Anterior cingulate cortex (tissue), 58 donors: Measurements from ENCODE around the gene NT5C2.
"Not testable (repeated sequence)": the region's sequence is repeated elsewhere in the genome, so short reads cannot be mapped to it uniquely, and the experiment has no call there.

ENCODE experiments used
- DNase-seq, 58 donors: peaks; one replicate each; lab custom pipeline; 2025; lab: John Stamatoyannopoulos, UW

NT5C2 gene

GRCh38 chr10:103203466-103203865, 10.4 kb upstream of the NT5C2 start:
- no peak for DNase-seq

GRCh38 chr10:103202319-103202718, 9.2 kb upstream of the NT5C2 start:
- no peak for DNase-seq

DNA sequence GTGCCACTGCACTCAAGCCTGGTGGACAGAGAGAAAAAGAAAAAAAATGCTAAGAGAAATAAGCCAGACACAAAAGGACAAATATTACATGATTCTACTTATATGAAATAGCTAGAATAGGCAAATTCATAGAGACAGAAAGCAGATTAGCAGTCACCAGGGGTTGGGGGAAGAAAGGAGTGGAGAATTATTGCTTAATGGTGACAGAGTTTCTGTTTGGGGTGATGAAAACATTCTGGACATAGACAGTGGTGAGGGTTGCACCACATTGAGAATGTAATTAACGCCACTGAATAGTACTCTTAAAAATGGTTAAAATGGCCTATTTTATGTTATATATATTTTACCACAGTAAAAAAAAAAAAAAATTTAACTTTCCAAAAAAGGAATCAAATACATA, 6.4 kb upstream of the NT5C2 start:
- DNase-seq, result no peak

GRCh38 chr10:103198648-103199047, 5.6 kb upstream of the NT5C2 start:
- DNase-seq, result no peak

- no peak for DNase-seq
These were observed 4.8 kb upstream of the NT5C2 start for GRCh38 chr10:103197903-103198302.

DNA sequence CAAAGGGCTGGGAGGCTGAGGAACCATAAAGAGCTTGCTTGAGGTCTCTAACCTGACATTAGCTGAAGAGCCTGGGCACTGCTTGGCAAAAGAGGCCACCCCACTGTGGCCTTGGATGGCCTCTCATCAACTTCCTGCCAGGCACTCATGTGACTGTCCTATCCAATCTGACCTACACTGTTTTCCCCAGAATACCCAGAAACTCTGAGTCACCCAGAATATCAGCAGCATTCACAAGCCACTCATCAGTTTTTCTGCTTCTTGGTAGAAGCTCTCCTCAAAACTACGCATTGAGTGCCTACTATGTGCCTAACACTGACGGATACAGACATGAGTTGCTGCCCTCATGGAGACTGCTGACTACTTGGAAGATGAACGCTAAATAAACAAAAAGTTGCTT, 4.1 kb upstream of the NT5C2 start:
- peak in 19 of 58 donors; percentile 2 to 59 (median 12) for DNase-seq

DNA sequence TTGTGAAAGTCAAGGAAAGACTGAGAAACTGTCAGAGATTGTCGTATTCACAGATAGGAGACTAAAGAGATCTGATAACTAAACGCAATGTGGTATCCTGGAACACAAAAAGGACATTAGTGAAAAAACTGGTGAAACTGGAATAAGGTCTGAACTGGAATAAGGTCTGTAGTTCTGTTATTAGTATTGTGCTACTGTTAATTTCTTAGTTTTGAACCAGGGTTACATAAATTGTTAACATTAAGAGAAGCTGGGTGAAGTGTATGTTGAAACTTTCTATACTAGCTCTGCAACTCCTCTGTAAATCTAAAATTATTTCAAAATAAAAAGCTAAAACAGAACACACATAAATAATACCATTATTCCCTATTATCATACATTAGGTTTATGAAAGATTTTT, 3.4 kb upstream of the NT5C2 start:
- no peak for DNase-seq

DNA sequence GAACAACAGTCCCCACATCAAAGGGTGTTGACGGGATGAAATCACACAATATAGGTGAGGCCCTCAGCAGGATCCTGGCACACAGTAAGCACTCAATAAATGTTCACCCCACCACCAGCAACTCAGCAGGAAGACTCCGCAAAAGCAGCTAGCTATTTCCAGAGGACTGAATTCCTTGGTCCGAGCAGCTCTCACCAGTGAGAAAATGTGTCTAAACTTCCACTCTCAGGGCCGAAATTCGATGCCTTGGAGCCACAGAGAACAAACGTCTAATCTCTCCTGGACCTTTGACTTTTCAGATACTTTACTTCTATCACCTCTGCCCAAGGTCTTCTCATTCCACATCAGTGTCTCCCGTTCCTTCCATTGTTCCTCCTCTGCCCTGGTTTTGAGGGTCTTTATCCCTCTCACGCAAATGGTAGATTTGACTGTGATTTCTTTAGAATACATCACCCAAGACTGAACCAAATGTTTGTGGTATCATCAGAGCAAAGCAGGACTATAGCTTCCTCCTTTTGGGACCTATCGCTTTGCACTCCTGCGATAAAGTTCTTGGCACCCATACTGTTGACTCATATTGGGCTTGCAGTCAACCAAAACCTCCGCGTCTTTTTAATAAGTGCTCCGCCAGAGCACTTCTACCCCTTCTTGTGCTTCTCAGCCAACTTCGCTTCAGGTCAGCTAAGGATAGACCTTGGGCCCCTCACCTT, 903 bp upstream of the NT5C2 start:
- no peak for DNase-seq

- DNase-seq, result peak in 57 of 58 donors; percentile 5 to 85 (median 68)
These were observed 493 bp downstream of the NT5C2 start for GRCh38 chr10:103192451-103193106.

- peak in 4 of 58 donors; percentile 29 to 42 (median 36) for DNase-seq
These were observed 1.0 kb downstream of the NT5C2 start for GRCh38 chr10:103192089-103192450.

DNA sequence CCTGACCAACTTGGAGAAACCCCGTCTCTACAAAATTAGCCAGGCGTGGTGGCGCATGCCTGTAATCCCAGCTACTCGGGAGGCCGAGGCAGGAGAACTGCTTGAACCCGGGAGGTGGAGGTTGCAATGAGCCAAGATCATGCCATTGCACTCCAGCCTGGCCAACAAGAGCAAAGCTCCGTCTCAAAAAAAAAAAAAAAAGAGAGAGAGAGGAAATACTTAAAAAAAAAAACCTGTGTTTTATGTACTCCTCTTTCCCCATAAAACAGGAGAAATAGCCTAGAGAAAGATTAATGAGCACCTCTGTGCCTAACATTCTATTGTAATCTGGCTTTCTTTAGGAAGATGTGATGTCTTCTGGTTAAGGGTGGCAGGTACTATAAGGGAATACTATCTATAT, 1.9 kb downstream of the NT5C2 start:
- DNase-seq, result not testable (repeated sequence)

DNA sequence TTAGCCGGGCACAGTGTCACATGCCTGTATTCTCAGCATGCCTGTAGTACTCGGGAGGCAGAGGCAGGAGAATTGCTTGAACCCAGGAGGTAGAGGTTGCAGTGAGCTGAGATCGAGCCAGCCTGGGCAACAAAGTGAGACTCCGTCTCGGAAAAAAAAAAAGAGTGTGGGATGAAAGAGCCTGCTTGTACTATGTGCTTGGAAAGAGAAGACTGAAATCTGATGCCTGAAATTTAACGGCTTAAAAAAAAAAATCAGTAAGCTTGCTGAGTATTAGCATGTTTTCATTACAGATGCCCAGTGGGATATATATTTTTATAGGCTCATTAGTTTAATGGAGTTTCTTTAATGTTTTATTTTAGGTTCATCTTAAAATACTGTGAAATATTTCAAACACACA, 4.2 kb downstream of the NT5C2 start:
- DNase-seq, result peak in 8 of 58 donors; percentile 0 to 28 (median 21)

DNA sequence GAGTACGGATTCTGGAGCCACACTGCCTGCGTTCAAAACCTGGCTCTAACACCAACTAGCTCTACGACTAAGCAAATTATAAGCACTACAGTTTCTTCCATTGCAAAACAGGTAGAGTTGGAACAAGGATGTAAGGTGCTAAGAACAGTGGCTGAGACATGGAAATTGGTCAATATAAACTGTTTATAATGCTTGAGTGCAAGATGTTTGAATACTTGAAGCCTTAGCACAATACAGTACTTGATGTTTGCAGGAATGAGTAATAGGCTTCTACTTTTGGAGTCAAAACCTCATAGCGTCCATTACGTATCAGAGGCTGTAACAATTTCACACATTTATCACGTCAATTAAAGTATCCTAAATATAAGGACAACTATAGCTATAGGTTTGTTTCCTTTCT, 6.9 kb downstream of the NT5C2 start:
- DNase-seq, result no peak

- DNase-seq, result peak in 1 of 58 donors; percentile 2
These were observed 8.5 kb downstream of the NT5C2 start for GRCh38 chr10:103184615-103185014.

DNA sequence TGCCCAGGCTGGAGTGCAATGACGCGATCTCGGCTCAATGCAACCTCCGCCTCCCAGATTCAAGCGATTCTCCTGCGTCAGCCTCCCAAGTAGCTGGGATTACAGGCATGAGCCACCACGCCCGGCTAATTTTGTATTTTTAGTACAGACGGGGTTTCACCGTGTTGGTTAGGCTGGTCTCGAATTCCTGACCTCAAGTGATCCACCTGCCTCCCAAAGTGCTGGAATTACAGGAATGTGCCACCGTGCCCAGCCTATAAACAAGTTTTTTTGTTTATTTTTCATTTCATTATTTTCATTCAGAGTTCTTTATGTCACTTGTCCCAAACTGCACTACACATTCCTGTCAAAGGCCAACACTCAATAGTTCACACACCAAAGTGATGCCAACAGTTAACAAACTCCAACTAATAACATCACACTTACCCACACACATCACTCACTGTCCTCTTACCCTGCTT, 9.1 kb downstream of the NT5C2 start:
- not testable (repeated sequence) for DNase-seq

DNA sequence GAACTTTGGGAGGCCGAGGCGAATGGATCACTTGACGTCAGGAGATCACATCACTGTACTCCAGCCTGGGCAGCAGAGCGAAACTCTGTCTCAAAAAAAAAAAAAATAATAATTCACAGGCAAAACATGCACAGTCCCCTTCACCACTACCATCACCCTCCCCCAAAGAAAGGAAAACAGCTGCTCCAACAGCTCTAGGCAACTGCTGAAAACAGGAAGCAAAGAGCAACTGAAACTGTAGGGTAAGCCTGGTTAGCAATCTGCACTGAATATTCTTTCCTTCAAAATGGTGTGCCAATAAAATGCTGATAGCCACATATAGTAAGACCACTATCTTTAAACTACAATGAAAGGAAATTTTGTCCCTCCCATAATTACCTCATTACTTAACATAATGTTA, 11.8 kb downstream of the NT5C2 start:
- DNase-seq, result peak in 1 of 58 donors; percentile 2

DNA sequence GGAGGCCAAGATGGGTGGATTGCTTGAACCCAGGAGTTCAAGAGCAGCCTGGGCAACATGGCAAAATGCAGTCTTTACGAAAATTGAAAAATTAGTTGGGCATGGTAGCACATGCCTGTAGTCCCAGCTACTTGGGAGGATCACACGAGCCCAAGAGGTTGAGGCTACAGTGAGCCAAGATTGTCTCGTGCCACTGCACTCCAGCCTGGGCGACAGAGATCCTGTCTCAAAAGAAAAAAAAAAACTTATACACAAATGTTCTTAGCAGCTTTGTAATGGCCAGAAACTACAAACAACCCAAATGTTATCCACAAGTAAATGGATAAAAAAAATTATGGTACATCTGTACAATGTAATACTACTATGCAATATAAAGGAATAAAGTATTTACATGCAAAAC, 12.6 kb downstream of the NT5C2 start:
- DNase-seq, result no peak

DNA sequence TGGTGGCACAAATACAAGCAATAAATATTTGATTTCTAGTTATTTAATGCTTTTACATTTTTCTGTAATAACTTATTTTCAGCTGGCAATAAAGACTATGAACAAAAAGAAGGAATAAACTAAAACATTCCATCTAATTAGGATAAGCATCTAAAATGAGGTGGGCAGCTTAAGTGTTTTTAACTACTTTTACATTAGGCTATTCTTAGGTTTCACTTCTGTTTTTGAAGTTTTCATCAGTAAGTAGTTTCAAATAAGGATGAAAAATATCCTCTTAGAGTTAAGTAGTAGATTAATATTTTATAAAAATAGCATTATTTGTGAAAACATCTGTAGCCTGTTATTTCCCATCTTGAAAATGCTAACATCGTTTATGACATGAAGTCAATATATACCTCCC, 15.9 kb downstream of the NT5C2 start:
- no peak for DNase-seq

DNA sequence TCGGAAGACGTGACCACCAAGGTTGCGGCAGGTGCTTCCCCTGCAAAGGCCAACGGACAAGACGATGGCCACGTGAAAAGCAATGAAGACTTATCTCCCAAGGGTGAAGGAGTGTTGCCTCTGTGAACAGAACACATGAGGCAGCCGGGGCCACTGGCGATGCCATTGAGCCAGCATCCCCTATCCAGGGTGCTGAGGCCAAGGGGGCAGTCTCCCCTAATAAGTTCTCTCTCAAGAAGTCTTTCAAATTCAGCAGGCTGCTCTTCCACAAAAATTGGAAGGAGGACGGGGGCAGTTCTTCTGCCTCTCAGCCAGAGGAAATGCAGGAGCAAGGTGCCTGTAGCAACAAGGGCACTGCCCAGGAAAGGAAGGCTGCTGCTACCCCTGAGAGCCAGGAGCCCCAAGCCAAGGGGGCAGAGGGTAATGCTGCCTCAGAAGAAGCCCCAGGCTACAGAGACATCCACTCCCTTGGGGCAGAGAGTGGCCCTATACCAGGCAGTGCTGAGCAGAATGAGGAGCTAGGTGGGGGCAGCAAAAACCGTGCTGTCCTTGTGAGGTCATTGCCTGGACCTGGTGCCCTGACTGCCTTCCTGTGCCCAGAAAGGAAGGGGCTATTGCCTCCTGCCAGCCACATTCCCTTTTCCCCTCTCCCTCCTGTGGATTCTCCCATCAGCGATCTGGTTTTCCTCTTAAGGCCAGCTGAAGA, 17.3 kb downstream of the NT5C2 start:
- no peak for DNase-seq

DNA sequence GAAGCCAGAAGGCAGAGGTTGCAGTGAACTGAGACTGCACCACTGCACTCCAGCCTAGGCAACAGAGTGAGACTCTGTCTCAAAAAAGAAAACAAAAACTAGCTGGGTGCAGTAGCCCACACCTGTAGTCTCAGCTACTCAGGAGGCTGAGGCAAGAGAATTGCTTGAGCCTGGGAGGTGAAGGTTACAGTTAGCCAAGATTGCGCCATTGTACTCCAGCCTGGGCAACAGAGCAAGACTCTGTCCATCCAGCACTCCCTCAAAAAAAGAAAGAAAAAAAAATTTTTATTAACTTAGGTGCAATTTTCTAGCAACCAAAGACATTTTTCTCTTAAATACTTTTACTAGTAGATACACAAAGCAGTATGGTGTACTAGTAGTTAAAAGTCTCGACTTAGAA, 18.7 kb downstream of the NT5C2 start:
- DNase-seq, result not testable (repeated sequence)

GRCh38 chr10:103171278-103171677, 21.8 kb downstream of the NT5C2 start:
- DNase-seq, result no peak

DNA sequence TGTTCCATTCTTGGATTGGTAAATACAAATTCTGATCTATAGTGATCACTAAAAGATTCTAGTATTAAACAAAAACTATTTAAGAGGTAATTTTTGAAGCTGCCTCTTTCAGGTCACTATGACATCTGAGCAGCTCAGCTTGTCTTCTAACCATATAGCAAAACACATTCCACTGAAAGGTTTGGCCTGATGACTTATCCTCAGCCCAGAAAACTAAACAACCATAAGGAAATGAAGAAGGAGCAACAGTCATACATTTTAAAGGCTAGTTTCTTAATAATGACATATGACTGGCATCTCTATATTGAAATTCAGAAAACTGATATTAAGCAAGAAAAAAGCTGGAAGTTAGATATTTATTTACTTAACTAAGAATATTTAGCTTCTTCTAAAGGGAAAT, 24.6 kb downstream of the NT5C2 start:
- DNase-seq, result no peak
